KMS-11 (cell line): ENCODE measurements around the gene HTT.

Experiments used
- H2AFZ ChIP-seq: fragments of 200-600 bp; sonication (generic); 2 replicates; pipeline ENCODE4 v1.6.1; 2016; ENCODE audit warnings: antibody characterized with exemption, mixed run types, low read depth
- H3K27ac ChIP-seq: fragments of 200-600 bp; sonication (generic); 2 replicates; pipeline ENCODE4 v1.6.1; 2016; ENCODE audit warnings: mild to moderate bottlenecking, mixed run types
- H3K27me3 ChIP-seq: fragments of 200-600 bp; sonication (generic); 2 replicates; pipeline ENCODE4 v1.6.1; 2017; ENCODE audit warnings: mild to moderate bottlenecking, low read depth, mixed run types, moderate library complexity; ENCODE audit not compliant: insufficient read depth
- H3K36me3 ChIP-seq: fragments of 200-600 bp; sonication (generic); 2 replicates; pipeline ENCODE4 v1.6.1; 2017; ENCODE audit warnings: mild to moderate bottlenecking, mixed run types; ENCODE audit not compliant: insufficient read depth
- H3K4me1 ChIP-seq: fragments of 200-600 bp; sonication (generic); 2 replicates; pipeline ENCODE4 v1.6.1; 2016; ENCODE audit warnings: mild to moderate bottlenecking, low read depth, mixed run types; ENCODE audit not compliant: poor library complexity, severe bottlenecking
- H3K4me2 ChIP-seq: fragments of 200-600 bp; sonication (generic); 2 replicates; pipeline ENCODE4 v1.7.0; 2016; ENCODE audit warnings: mild to moderate bottlenecking, mixed run types
- H3K4me3 ChIP-seq: fragments of 200-600 bp; sonication (generic); IDR thresholded peaks from 2 replicates; pipeline ENCODE4 v1.6.1; 2017; ENCODE audit warnings: low read depth, low read length, mixed read lengths; ENCODE audit not compliant: insufficient read depth
- H3K79me2 ChIP-seq: fragments of 200-600 bp; sonication (generic); 2 replicates; pipeline ENCODE4 v1.6.1; 2016; ENCODE audit warnings: low read depth, mixed run types; ENCODE audit not compliant: insufficient read depth
- H3K9ac ChIP-seq: fragments of 200-600 bp; sonication (generic); 2 replicates; pipeline ENCODE4 v1.6.1; 2016; ENCODE audit warnings: mild to moderate bottlenecking, mixed run types
- H4K20me1 ChIP-seq: fragments of 200-600 bp; sonication (generic); 2 replicates; pipeline ENCODE4 v1.6.1; 2016; ENCODE audit warnings: mild to moderate bottlenecking, mixed run types; ENCODE audit not compliant: insufficient read depth
- CTCF ChIP-seq: fragments of 200-600 bp; sonication (generic); conservative IDR thresholded peaks from 2 replicates; pipeline ENCODE4 v1.6.1; 2017; ENCODE audit warnings: low read depth, mild to moderate bottlenecking, antibody characterized with exemption, low read length, moderate library complexity, mixed read lengths

The HTT gene

GRCh38 chr4:3269991-3270611, 195.6 kb downstream of the HTT start:
- peaks cover 4% of the 10 kb centered on the region for H3K4me1 ChIP-seq
- TF ChIP-seq CTCF: no peak
- no peak overlapping the region for H3K4me2 ChIP-seq

GRCh38 chr4:3271131-3271530, 196.7 kb downstream of the HTT start:
- Histone ChIP-seq H4K20me1 (no peaks in the 10 kb centered on the region), H3K36me3 (no peaks in the 10 kb centered on the region), H2AFZ (no peak overlapping the region), H3K9ac (no peak overlapping the region), H3K27me3 (no peaks in the 10 kb centered on the region), H3K4me1 (peaks cover 4% of the 10 kb centered on the region), H3K4me3 (no peak overlapping the region), H3K27ac (no peak overlapping the region), H3K79me2 (no peaks in the 10 kb centered on the region), H3K4me2 (no peak overlapping the region)
- TF ChIP-seq CTCF: no peak

More at GRCh38 chr4:3269991-3270611, 195.6 kb downstream of the HTT start:
- H3K36me3 ChIP-seq: no peaks in the 10 kb centered on the region
- H3K9ac ChIP-seq: no peak overlapping the region
- H4K20me1 ChIP-seq: no peaks in the 10 kb centered on the region
- no peaks in the 10 kb centered on the region for H3K27me3 ChIP-seq
- H3K27ac ChIP-seq: no peak overlapping the region
- H2AFZ ChIP-seq: no peak overlapping the region
- H3K79me2 ChIP-seq: no peaks in the 10 kb centered on the region
- H3K4me3 ChIP-seq: no peak overlapping the region

GRCh38 chr4:3276986-3277385, 202.5 kb downstream of the HTT start:
- Histone ChIP-seq H3K27me3 (no peaks in the 10 kb centered on the region), H3K27ac (no peak overlapping the region), H3K4me3 (no peak overlapping the region), H4K20me1 (no peaks in the 10 kb centered on the region), H3K4me2 (no peak overlapping the region), H3K4me1 (peaks cover 4% of the 10 kb centered on the region), H2AFZ (no peak overlapping the region), H3K36me3 (no peaks in the 10 kb centered on the region), H3K79me2 (no peaks in the 10 kb centered on the region), H3K9ac (no peak overlapping the region)
- no peak for TF ChIP-seq CTCF

GRCh38 chr4:3280466-3280865, 206.0 kb downstream of the HTT start:
- H3K79me2 ChIP-seq: no peaks in the 10 kb centered on the region
- no peaks in the 10 kb centered on the region for H3K27me3 ChIP-seq
- H3K4me3 ChIP-seq: no peak overlapping the region
- no peak overlapping the region for H3K27ac ChIP-seq
- no peaks in the 10 kb centered on the region for H3K36me3 ChIP-seq
- no peaks in the 10 kb centered on the region for H3K4me1 ChIP-seq
- no peak overlapping the region for H3K4me2 ChIP-seq
- TF ChIP-seq CTCF: no peak
- no peak overlapping the region for H3K9ac ChIP-seq
- H2AFZ ChIP-seq: no peak overlapping the region
- no peaks in the 10 kb centered on the region for H4K20me1 ChIP-seq
